ENCODE measurements around the gene PLAGL1.
"Not testable (repeated sequence)": the region's sequence is repeated elsewhere in the genome, so short reads cannot be mapped to it uniquely, and the experiment has no call there.

PLAGL1 gene, protein sequence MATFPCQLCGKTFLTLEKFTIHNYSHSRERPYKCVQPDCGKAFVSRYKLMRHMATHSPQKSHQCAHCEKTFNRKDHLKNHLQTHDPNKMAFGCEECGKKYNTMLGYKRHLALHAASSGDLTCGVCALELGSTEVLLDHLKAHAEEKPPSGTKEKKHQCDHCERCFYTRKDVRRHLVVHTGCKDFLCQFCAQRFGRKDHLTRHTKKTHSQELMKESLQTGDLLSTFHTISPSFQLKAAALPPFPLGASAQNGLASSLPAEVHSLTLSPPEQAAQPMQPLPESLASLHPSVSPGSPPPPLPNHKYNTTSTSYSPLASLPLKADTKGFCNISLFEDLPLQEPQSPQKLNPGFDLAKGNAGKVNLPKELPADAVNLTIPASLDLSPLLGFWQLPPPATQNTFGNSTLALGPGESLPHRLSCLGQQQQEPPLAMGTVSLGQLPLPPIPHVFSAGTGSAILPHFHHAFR

DNA sequence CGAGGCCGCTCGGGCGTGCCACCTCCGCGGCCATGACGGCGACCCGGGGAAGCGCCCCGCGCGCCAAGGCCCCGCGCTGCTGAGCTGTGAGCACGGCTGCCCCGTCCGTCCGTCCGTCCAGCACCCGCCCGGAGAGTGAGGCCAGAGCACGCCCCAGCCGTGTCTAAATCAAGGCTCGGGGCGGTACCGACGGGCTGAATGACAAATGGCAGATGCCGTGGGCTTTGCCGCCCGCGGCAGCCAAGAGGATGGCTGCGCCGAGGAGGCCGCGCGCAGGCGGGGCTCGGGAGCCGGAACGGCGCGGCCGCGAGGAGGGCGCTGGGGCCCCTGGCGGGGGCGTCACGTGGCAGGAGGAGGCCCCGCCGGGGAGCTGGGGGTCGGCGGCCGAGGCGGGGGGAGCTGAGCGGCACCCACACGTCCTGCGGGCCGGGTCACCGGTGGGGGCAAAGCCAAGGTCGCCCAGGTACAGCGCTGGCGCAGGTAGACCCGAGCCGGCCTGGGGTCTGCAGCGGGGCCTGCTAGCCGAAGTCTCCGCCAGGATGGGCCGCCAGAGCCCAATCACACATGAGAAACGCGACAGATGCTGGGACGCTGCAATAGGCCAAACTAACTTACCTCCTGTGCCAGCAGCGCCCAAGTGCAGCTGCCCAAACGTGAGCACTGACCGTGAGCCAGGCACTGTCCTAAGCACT is at the start of gene PLAGL1:
Gene PLAGL1 (minus strand): TSS at position 140 of the 692 bp plus-strand sequence. CDS start 60,123 bp downstream, outside the sequence.
- DNase-seq = no peak

DNA sequence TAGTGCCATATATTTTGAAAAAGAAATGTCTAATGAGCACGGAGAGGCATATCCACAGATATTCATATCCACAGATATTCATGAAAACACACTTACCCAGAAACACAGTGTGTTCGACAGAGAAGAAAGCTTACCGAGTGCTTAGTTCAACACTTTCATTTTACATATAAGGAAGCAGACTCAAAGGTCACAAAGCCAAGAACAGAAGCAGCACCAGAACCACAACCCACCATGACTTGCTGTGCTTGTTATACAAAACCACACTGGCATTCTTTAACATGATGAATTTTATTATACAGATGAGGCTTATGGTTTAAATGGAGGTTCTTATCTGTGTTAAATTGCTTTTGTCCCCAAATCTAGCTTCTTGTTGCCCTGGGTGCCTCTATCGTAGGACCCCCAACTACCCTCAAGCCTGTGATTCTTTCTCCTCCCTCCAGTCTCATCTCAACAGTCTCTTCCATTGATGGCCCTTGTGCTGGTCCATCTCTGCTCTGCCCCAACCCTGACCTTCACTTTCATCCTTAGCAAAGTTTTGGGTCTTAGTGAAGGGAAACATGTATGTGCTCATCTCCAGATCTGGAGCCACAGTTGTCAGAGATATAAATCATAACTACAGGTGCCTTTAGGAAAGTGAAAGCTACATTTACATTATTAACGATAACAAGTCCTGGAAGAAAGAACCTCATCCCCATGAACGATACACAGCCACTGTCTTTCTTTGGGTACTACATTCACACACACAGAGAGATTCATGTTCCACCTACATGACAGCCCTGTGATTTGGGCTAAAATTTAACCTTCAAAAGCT is 47.3 kb upstream of the PLAGL1 start:
- DNase-seq = no peak

DNA sequence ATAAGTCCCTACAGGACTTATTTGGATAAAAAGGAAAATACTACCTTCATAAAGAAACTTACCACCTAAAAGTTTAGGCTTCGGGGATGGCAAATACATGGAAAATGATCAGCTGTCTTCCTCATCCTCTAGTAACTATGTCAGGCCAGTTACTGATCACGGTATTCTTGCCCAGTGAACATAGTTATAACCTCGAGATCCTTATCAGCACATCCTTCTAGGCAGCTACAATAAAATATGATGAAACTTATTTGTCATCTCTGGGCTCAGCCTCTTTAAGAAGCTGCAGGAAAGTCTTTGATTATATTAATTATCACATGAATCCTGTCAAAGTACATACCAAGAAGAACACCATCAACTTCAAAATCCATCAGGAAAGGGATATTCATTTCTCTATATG is 45.5 kb upstream of the PLAGL1 start:
- no peak for DNase-seq

DNA sequence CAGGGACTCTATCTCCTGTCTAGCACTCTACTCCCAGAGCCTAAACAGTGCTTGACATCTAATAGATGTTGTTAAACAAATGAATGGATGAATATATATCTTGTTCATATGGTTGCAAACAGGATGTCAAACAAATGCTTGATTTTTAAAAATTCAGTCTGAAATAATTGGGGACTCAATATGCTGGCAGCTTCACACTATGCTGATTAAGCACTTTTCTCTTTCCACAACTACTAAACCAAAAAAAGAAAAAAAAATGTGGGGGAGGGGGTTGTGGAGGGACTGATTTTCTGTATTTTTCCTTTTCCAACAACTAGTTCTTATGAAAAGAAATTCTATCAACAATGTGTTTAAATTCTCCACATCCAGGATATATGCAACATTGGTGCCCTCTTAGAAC is 44.4 kb upstream of the PLAGL1 start:
- no peak for DNase-seq

DNA sequence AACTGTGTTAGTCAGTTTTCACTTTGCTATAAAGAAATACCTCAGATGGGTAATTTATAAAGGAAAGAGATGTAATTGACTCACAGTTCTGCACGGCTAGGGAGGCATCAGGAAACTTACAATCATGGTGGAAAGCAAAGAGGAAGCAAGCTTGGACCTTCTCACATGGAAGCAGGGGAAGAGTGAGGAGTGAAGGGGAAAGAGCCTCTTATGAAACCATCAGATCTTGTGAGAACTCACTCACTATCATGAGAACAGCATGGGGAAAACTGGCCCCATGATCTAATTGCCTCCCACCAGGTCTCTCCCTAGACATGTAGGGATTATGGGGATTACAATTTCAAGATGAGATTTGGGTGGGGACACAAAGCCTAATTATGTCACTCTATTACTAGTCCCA is 41.3 kb upstream of the PLAGL1 start:
- DNase-seq = no peak

DNA sequence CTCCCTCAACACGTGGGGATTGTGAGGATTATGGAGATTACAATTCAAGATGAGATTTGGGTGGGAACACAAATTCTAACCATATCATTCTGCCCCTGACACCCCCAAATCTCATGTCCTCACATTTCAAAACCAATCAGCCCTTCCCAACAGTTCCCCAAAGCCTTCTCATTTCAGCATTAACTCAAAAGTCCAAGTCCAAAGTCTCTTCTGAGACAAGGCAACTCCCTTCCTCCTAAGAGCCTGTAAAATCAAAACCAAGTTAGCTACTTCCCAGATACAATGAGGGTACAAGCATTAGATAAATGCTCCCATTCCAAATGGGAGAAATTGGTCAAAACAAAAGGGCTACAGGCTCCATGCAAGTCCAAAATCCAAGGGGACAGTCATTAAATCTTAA is 39.6 kb upstream of the PLAGL1 start:
- no peak for DNase-seq

DNA sequence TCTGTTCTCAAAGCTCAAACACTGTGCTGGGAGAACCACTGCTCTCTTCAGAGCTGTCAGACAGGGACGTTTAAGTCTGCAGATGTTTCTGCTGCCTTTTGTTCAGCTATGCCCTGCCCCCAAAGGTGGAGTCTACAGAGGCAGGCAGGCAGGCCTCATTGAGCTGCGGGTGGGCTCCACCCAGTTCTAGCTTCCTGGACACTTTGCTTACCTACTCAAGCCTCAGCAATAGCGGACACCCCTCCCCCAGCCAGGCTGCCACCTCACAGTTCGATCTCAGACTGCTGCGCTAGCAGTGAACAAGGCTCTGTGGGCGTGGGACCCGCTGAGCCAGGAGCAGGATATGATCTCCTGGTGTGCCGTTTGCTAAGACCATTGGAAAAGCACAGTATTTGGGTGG is 38.6 kb upstream of the PLAGL1 start:
- not testable (repeated sequence) for DNase-seq

DNA sequence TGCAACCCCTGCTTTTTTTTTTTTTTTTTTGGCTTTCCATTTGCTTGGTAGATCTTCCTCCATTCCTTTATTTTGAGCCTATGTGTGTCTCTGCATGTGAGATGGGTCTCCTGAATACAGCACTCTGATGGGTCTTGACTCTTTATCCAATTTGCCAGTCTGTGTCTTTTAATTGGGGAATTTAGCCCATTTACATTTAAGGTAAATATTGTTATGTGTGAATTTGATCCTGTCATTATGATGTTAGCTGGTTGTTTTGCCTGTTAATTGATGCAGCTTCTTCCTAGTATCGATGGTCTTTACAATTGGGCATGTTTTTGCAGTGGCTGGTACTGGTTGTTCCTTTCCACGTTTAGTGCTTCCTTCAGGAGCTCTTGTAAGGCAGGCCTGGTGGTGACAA is 36.9 kb upstream of the PLAGL1 start:
- not testable (repeated sequence) for DNase-seq

DNA sequence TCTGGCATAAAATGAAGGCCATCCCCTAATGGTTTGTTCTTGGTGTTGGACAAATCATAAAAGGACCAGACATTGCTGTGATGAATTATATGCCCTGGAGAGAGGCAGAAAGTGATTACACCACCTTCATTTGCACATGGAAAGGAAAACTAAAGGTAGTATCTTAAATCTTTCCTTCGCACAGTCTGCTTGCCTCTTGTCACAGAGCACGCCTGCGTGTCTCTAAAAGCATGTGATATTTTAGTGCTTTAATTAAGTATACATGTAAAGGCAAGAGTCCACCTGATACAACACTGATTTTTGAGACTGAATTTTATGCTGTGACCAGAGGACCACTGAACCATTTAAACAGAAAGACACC is 28.8 kb upstream of the PLAGL1 start:
- no peak for DNase-seq

DNA sequence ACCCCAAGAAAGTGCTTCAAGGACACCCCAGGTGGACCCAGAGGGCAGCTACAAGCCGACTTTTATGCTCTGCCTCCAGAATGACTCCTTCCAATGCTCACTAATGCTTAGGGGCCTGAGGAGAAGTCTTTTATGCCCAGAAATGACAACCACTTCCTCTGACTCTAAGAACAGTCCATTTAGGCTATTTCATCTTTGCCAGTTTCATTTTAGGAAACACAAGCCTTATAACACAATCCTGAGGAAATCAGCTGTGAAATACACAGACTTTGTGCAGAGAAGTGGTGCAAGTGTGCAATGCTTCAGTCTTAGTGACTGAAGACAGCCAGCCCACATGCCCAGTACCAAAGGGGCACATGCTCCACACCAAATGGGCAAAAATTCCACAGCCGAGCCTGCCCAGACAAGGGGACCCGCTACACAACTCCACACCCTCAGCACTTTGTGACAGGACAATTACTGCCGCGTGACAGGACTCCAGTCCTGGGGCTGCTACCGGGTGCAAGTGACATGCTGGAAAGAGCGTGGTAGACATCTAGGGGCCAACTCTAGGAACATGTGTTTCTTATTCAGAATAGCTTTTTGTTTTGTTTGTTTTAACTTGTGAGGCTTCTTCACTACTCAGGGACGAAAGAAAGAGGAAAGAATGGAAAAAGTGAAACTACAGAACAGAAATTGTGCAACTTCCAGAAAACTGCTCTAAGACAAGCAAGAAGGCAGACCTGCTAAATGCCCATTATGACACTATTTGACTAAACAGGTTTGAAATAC is 28.2 kb upstream of the PLAGL1 start:
- DNase-seq = no peak

DNA sequence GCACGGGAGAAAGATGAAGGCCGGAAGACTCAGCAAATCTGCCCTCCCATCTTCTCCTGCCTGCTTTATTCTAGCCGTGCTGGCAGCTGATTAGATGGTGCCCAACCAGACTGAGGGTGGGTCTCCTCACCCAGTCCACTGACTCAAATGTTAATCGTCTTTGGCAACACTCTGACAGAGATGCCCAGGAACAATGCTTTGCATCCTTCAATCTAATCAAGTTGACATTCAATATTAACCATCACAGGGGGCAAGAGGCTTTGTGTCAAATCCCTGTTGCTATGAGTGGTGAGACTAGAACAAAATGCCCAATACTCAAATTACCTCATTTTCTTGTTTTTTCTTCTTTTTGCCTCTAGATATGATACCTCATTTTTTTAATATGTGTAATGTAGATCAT is 27.4 kb upstream of the PLAGL1 start:
- no peak for DNase-seq

DNA sequence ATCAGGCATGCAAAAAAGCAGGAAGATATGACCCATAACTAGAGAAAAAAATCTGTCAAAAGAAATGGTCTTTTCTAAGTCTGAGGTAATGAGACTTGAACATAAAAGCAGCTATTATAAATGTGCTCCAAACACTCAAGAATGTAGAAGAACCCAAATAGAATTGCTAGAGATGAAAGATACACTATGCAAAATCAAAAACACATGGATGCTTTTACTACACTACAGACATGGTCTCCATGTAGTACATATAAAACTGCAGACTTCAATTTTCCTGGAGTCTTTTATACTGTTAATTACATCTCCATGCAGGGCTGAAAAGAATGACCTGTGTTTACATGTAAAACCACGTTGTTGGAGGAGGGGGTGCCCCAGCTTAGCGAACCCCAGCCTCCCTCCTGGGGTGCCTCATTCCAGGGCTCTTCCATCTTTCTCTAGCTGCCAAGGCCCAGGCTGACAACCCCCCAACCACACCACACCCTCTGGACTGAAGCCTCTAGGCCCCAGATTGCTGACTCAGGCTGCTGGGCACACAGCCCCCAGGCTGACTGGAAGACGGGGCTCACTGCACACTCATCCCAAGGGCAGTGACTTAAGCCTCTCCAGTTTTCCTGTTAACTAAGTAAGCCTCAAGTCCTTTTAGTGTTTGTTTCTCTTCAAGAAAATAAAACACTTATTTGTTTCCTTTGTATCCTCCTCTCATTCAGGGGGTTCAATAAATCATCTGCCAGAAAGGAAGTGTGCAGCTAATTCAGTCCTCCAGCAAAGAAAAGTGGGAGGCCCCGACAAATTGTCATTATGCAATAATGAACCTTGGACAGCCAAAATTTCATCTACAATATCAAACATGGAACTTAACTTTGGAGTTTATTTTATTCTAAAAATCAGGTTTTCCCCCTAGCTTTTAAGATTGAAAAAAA is 26.0 kb upstream of the PLAGL1 start:
- no peak for DNase-seq

DNA sequence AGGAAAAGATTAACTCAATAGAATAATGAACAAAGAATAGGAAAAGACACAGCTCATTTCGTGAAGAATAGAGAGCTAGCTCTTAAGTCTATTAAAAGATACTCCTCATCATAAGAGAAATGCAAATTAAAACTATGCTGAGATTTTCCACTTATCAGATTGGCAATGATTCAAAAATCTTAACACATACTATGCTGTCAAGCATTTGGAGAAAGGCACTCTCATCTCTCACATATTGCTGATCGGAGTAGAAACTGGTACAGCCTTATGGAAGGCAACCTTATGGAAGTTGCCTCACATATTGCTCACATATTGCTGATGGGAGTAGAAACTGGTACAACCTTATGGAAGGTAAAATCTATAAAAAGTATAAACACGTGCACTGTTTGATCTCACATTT is 21.4 kb upstream of the PLAGL1 start:
- DNase-seq = no peak

DNA sequence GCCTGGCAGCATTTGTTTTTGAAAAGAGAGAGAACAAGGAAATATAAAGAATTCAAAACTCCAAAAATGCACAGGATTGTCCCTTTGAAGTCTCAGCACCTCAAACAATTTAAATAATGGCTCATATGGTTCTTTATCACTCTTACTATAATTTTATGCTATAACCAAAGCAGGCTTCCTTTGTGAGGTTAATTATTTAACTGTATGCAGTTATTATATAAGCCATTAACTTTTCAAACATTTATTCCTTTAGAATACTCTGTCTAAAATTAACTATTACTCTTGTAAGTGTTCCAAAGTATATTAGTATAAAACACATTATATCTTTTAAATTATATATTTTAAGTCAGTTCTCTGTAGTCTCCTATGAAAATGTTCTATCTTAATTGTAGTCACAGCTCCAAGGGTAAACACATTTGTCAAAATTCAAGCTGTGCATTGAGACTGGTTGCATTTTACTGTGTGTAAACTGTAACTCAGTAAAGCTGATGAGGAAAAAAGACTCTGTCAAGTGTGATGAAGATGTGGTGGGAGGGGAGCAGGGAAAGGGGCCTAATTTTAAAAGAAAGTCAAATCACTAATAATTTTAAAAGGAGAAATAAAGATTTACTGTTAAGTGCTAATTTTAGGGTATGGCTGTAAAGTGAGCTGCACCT is 20.0 kb upstream of the PLAGL1 start:
- DNase-seq = no peak

DNA sequence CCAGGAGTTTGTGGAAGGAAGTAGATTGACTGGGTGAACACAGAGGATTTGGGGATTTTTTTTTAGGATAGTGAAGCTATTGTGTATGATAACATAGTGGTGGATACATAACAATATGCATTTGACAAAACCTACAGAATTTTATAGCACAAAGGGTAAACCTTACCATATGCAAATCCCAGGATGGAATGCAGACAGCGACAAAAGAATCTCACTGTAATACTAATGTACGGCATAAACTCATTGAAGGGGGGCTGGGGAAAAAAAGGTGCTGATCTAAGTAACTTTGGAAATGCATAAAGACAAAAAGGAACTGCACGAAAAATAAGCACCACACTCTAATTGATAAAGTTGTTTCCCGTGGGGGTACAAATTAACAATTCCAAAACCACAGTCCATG is 15.2 kb upstream of the PLAGL1 start:
- no peak for DNase-seq

DNA sequence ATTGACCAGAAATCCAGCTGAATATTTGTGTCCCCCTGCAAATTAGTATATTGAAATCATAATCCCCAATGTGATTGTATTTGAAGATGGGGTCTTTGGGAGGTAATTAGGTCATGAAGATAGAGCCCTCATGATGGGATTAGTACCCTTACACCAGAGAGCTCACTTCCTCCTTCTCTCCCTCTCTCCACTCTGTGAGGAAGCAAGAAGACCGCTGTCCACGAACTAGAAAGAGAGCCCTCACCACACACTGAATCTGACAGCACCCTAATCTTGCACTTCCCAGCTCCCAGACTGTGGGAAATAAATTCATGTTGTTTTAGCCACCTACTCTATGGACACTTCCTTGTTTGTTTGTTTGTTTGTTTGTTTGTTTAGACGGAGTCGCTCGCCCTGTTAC is 11.9 kb upstream of the PLAGL1 start:
- DNase-seq = no peak

DNA sequence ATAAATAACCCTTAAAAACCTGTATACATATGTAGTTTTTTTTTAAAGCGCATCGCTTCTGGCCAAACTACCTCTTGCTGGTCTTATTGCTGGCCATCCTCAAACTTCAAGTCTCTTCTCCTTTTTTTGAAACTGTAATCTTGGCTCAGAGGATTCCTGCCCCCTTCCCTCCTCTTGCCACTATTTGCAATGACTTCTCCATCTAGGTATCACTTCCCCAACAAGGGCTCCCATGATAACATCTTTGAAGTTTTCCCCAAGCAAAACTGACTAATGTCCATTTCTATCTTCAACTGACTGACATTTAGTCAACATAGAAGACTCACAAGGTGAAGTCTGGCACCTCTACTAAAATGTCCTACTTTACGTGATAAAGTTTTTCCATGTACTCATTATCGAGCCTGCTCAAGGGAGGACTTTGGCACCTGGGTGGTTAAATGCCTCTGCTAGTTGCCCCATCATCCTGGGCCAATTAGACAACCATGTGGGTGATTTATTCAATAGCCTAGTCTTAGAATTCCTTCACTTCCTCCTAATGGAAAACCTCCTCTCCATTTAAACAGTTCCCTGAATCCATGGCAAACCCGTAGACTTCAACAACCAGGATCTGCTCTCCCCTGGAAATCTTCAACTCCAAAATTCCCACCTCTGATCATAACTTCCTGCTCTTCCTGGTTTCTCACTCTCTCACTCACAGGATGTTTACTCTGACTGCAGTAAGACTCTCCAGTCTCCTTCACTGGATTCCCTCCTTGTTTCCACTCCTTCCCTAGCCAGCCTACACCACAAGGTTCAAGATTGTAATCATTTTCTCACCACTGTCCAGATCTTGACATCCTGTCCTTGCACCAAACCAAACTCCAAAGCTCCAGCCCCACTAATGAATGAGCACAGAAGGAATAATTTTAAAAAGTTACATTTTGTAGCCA is 9.4 kb upstream of the PLAGL1 start:
- DNase-seq = no peak

DNA sequence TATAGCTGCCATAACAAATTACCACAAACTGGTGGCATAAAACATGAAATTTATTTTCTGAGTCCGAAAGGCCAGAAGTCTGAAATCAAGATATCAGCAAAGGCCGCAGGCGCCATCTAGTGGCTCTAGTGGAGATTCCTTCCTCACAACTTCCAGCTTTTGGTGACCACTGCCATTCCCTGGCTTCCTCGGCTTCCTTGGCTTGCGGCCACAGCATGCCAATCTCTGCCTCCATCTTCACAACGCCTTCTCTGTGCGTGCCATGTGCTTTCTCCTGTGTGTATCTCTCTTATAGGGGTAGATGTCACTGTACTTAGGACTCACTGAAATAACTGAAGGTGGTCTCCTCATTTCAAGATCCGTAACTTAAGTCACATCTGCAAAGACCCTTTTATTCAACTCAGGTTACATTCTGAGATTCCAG is 5.4 kb upstream of the PLAGL1 start:
- peak; percentile 29 for DNase-seq

DNA sequence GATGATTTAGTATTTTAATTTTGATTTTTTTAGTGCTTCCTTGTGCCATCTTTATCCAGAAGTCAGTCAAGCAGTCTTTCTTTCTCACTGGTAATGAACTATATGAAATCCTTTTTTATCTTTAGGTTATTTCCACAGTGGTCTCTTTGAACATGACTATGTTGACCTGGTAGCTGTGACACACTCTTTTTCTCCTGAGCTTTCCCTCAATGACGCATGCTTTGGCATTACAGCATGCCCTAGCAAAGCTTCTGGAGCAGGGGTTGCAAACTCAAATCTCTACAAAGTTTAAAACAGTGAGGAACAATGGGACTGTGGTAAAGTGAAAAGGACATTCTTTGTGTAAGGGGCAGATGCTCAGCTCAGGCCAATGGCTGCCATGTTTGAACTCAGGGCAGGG is 4.5 kb upstream of the PLAGL1 start:
- no peak for DNase-seq

DNA sequence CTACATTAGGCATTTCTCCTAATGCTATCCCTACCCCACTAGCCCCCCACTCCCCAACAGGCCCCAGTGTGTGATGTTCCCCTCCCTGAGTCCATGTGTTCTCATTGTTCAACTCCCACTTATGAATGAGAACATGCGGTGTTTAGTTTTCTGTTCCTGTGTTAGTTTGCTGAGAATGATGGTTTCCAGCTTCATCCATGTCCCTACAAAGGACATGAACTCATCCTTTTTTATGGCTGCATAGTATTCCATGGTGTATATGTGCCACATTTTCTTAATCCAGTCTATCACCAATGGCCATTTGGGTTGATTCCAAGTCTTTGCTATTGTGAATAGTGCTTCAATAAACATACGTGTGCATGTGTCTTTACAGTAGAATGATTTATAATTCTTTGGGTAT is 1.6 kb upstream of the PLAGL1 start:
- DNase-seq = not testable (repeated sequence)
